T follicular helper cell (primary cell): ENCODE results near the gene NOC2L.
"Not testable (repeated sequence)": the region's sequence is repeated elsewhere in the genome, so short reads cannot be mapped to it uniquely, and the experiment has no call there.

ENCODE experiments used
- DNase-seq: peaks from one replicate; pipeline ENCODE4 v3.0.0-alpha.2; 2020; ENCODE audit warnings: low read depth

Gene NOC2L

DNA sequence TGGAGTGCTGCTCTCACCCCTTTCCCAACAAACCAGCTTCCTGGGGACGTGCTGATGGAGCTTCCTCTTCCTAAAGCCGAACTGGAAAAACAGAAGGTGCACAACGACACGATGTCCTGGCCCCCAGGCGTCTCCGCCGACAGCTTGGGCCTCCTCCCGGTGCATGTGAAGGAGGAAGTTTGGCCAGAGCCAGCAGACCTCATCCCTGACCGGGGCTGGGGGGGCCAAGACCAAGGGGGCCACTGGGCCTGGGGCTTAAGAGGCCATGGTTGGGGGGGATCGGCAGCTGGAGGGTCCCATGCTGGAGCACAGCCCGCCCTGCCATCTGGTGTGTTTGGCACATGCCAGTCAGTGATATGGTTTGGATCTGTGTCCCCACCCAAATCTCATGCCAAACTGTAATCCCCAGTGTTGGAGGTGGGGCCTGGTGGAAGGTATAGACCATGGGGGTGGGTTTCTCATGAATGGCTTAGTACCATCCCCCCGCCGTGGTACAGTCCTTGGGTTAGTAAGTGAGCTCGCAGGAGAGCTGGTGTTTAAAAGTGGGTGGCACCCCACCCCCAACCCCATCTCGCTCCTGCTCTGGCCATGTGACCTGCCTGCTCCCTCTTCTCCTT, 34.4 kb upstream of the NOC2L start:
- no peak for DNase-seq

DNA sequence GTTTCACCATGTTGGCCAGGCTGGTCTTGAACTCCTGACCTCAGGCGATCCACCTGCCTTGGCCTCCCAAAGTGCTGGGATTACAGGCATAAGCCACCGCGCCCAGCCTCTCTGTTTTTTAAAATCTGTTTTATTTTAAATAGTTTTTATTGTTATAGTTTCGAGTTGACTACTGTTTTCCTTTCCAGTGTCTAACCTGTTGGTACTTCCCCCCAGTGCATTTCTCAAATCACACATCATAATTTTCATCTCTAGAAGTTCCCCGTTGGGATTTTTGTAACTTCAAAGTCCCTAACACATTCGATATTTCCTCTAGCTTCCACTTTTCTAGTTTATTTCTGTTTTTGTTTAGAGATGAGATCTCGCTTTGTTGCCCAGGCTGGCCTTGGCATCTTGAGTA, 33.3 kb upstream of the NOC2L start:
- DNase-seq: no peak

GRCh38 chr1:991895-992294, 32.8 kb upstream of the NOC2L start:
- DNase-seq: no peak

- not testable (repeated sequence) for DNase-seq
Observed at GRCh38 chr1:991275-991674, 32.2 kb upstream of the NOC2L start.

DNA sequence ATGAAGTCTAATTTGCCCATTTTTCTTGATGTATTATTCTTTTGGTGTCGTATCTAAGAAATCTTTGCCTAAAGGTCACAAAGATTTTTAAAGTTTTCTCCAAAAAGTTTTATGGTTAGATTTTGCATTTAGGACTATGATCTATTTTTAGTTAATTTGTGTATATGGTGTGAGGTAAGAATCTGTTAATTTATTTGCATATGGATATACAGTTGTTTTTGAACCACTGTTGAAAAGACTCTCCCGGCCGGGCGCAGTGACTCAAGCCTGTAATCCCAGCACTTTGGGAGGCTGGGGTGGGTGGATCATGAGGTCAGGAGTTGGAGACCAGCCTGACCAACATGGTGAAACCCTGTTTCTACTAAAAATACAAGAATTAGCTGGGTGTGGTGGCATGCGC, 29.0 kb upstream of the NOC2L start:
- DNase-seq: not testable (repeated sequence)

DNA sequence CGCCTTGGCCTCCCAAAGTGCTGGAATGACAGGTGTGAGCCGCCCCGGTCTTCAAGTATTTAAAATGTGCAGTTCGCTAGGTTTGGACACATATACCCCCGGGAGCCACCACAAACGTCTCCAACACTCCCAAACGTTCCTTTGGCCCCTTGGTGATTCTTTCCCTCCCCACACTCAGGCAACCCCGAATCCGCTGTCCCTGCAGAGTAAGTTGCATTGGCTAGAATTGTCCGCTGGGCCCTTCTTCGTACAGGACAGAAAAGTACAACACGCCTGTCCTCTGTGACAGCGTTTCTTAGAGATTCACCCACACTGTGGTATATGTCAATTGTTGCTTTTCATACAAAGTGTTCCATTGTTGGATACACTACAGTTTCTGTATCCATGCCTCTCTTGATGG, 26.1 kb upstream of the NOC2L start:
- DNase-seq: no peak

DNA sequence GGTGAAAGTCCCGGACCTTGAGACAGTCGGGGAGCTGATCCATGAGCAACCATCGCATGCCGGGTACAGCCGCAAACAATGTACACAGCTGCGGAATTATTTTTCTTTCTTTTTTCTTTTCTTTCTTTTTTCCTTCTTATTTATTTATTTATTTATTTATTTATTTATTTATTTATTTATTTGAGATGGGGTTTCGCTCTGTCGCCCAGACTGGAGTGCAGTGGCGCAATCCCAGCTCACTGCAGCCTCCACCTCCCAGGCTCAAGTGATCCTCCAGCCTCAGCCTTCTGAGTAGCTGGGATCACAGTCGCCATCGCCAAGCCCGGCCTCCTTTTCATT, 25.4 kb upstream of the NOC2L start:
- no peak for DNase-seq

GRCh38 chr1:983798-984475, 24.9 kb upstream of the NOC2L start:
- DNase-seq: peak; percentile 40

GRCh38 chr1:982765-983436, 23.8 kb upstream of the NOC2L start:
- no peak for DNase-seq

DNA sequence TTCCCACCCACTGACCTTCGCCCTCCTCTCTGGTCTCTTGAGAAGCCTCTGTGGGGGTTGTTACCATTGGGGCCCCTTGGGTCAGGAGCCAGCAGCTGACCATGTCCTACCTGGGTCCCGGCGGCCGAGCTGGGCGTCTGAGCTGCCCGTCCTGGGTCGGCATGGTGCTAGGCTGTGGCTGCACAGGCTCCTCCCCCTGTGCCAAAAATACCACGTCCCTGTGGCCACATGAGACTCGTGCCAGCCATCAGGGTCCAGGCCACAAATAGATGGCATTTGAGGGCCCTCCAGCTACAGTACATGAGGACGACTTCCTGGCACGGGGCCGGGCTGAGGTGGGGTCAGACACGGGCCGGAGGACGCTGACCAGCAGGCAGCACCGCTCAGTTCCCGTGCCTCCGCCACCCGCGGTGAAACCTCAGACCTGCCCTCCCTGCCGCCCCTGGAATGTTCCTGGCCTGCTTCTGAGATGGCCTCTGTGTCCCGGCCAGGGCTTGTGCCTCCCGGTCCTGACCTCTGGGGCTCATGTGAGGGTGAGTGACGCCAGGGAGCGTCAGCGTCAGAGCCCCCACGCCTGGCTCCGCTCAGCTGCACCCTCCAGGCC, 23.0 kb upstream of the NOC2L start, which contains the start of gene PERM1:
Gene PERM1 (minus strand): TSS at position 139 of the 604 bp plus-strand sequence. CDS start 1,064 bp downstream, outside the sequence.
- no peak for DNase-seq

- DNase-seq: no peak
Observed at GRCh38 chr1:981491-981954, 22.5 kb upstream of the NOC2L start.

DNA sequence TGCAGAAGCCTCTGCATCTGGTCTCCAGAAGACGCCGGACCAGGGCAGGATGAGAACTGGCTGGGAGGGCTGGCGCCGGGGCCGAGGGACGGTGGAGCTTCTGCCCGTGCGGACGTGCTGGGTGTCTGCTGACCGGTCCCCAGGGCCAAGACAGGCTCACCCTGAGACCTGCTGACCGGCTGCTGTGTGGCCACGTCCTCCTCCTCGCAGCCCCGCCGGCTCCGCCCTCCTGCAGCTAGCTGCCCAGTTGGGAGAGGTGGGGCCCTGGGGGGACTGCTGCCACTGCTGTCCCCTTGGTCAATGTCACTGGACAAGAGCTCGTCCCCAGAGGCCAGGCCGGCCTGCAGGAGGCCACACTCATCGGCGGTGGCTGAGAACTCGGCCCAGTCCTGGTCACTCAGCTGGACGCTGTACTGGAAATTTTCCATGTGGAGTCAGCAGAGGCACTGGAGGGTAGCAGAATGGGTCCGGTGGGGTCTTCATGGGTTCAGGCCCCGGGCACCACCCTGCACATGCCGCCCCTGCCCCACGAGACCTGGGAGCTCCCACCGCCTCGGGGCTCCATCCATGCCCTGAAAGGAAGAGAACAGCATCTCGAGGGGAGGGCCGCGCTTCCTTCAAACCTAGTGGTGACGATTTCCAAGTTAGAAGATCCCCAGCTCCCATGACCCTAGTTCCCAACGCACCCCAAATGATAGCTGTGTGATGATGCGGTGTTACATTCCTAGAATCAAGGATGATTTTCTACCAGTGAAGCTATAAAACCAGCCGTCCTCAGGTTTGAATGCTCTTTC, 21.7 kb upstream of the NOC2L start:
- no peak for DNase-seq

- no peak for DNase-seq
Observed at GRCh38 chr1:980137-980571, 21.1 kb upstream of the NOC2L start.

- DNase-seq: no peak
Observed at GRCh38 chr1:979744-980072, 20.7 kb upstream of the NOC2L start.

GRCh38 chr1:978835-979743, 20.0 kb upstream of the NOC2L start:
- DNase-seq: no peak

GRCh38 chr1:978069-978834, 19.2 kb upstream of the NOC2L start:
- DNase-seq: no peak

GRCh38 chr1:976791-977190, 17.7 kb upstream of the NOC2L start:
- not testable (repeated sequence) for DNase-seq

DNA sequence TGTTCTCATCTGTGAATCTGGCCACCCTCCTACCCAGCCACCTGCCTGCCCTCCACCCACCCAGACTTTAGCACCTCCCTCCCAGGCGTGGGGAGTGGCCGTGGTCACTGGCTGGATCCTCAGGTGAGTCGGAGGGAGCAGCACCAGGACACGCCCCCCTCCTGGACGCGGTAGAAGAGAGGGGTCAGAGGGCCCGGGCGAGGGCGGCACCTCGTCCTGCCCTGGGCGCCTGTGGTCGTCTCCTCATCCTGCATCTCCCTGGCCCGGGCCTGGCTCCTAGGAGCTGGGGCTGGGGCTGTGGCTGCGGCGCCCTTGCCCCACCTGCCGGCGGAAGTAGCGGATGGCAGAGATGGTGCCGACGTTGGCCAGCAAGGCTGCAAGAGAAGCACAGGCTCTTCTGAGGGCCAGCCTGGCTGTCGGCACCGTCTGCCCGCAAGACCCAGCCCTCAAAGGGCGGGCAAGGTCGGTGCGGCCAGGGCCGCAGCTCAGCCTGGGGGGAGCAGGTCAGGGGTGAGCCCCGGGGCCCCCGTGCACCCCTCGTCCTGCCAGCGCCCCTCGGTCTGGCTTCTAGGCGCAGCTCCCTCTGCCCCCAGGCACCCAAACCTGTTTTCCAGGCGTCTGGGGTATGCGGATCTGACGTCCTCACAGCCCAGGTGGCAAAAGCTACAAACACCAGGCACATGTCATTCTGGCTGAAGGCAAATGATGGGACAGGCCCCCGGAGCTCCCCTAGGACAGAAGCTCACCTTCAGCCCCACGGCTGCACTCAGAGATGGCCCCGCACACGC, 17.0 kb upstream of the NOC2L start:
- peak; percentile 30 for DNase-seq

DNA sequence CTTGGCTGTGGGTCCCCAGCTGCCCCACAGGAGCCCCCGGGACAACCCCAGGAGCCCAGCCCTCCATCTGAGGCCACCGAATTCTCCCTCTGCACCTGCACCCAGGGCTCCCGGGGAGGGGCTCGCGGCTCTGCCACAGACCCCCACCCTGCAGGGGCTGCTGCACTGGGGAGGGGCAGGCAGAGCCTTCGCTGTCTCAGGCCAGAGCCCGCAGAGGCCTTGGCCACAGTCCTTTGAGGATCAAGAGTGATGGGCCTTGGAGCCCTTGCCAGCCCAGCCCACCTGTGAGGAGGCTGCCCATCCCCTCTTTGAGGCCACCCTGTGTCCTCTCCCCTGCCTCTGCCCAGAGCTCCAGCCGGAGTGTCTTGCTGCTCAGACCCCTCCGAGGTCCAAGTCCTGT, 16.3 kb upstream of the NOC2L start:
- DNase-seq: no peak
